Glomerular endothelial cell (primary cell): Measurements from ENCODE around the gene ADGRG7. TPM values are rescaled to one million over a fixed set of nuclear protein-coding genes. Genes with fewer than 3 reads are reported as not detected.

Experiments
- DNase-seq: peaks from one replicate; pipeline ENCODE4 v3.0.0-alpha.2; 2011; ENCODE audit warnings: low read depth, low spot score; ENCODE audit errors: extremely low read depth
- total RNA-seq: library from RNA; depleted of rRNA; stranded (reverse); fragments of >200 nt; gene quantifications from 2 replicates; pipeline ENCODE4 v1.2.3, GENCODE V29; 2015

The ADGRG7 gene
- total RNA-seq, 1 donor from 2014 or later, result not detected

GRCh38 chr3:100696161-100696560 lies 86.8 kb downstream of the ADGRG7 start:
- DNase-seq, result no peak

- DNase-seq, result no peak
Measured at GRCh38 chr3:100697172-100697571, 87.8 kb downstream of the ADGRG7 start.

- no peak for DNase-seq
Measured at GRCh38 chr3:100697723-100698285, 88.4 kb downstream of the ADGRG7 start.

- DNase-seq, result no peak
Measured at GRCh38 chr3:100698736-100699135, 89.3 kb downstream of the ADGRG7 start.

GRCh38 chr3:100700708-100701107 lies 91.3 kb downstream of the ADGRG7 start:
- no peak for DNase-seq

GRCh38 chr3:100702082-100702979 lies 92.9 kb downstream of the ADGRG7 start:
- no peak for DNase-seq

- DNase-seq, result no peak
Measured at GRCh38 chr3:100702980-100703345, 93.6 kb downstream of the ADGRG7 start.

GRCh38 chr3:100703865-100704264 lies 94.5 kb downstream of the ADGRG7 start:
- DNase-seq, result no peak

- DNase-seq, result no peak
Measured at GRCh38 chr3:100706365-100706764, 97.0 kb downstream of the ADGRG7 start.

- DNase-seq, result no peak
Measured at GRCh38 chr3:100708644-100708988, 99.2 kb downstream of the ADGRG7 start.

GRCh38 chr3:100708989-100709841 lies 99.8 kb downstream of the ADGRG7 start, which contains the start of gene TFG:
Gene TFG (plus strand): TSS chr3:100709494. CDS start chr3:100713686, 4,192 bp downstream.
- DNase-seq, result peak; percentile 93

- no peak for DNase-seq
Measured at GRCh38 chr3:100709842-100710260, 100.5 kb downstream of the ADGRG7 start.

GRCh38 chr3:100710261-100710968 lies 101.0 kb downstream of the ADGRG7 start:
- DNase-seq, result peak; percentile 12

GRCh38 chr3:100715176-100715575 lies 105.8 kb downstream of the ADGRG7 start:
- no peak for DNase-seq

GRCh38 chr3:100717063-100717462 lies 107.7 kb downstream of the ADGRG7 start:
- no peak for DNase-seq

GRCh38 chr3:100717637-100718487 lies 108.5 kb downstream of the ADGRG7 start:
- DNase-seq, result no peak

GRCh38 chr3:100719136-100719535 lies 109.7 kb downstream of the ADGRG7 start:
- no peak for DNase-seq

- no peak for DNase-seq
Measured at GRCh38 chr3:100720426-100720825, 111.0 kb downstream of the ADGRG7 start.

GRCh38 chr3:100725935-100726513 lies 116.6 kb downstream of the ADGRG7 start:
- DNase-seq, result no peak
